ENCODE measurements around the gene INAFM1.

DNA sequence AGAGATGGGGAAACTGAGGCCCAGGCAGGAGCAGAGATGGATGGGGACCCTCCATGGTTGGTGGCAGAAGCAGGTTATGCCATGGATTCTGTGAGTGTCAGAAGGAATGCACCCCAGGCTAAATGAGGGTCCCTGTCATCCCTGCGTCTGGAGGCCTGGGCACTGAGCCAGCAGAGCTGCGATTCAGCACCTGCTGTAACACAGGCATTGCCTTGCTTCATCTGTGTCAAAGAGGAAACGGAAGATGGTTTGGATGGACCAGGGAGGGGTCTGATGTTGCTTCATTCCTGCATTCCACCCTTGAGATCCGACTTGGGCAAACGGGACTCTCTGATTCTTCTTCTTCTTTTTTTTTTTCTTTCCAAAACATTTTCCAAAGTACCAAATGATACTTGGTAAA is 36.1 kb downstream of the INAFM1 start:
- TF ChIP-seq, protein P1, sequence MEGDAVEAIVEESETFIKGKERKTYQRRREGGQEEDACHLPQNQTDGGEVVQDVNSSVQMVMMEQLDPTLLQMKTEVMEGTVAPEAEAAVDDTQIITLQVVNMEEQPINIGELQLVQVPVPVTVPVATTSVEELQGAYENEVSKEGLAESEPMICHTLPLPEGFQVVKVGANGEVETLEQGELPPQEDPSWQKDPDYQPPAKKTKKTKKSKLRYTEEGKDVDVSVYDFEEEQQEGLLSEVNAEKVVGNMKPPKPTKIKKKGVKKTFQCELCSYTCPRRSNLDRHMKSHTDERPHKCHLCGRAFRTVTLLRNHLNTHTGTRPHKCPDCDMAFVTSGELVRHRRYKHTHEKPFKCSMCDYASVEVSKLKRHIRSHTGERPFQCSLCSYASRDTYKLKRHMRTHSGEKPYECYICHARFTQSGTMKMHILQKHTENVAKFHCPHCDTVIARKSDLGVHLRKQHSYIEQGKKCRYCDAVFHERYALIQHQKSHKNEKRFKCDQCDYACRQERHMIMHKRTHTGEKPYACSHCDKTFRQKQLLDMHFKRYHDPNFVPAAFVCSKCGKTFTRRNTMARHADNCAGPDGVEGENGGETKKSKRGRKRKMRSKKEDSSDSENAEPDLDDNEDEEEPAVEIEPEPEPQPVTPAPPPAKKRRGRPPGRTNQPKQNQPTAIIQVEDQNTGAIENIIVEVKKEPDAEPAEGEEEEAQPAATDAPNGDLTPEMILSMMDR (IDR thresholded peaks at IDR 0.05), result no peak
- no peak for TF ChIP-seq TAF1 (IDR thresholded peaks at IDR 0.05; ENCODE audit: borderline replicate concordance, low read depth, low read length)
- no peak for TF ChIP-seq POLR2AphosphoS5 (IDR thresholded peaks at IDR 0.05; ENCODE audit: low read depth, low read length)
- TF ChIP-seq YY1 (IDR thresholded peaks at IDR 0.05; ENCODE audit: low read depth), result no peak
- no peak for TF ChIP-seq GATA2 (CRISPR knock-in tag; IDR thresholded peaks at IDR 0.05)
- TF ChIP-seq FOXM1 (IDR thresholded peaks at IDR 0.05; ENCODE audit: low read depth), result no peak
- TF ChIP-seq, protein P2, sequence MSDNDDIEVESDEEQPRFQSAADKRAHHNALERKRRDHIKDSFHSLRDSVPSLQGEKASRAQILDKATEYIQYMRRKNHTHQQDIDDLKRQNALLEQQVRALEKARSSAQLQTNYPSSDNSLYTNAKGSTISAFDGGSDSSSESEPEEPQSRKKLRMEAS (IDR thresholded peaks at IDR 0.05; ENCODE audit: low read depth), result no peak
